Ammon's horn (tissue), 1 donor: Measurements from ENCODE around the gene TUBA1C.
"Not testable (repeated sequence)": the region's sequence is repeated elsewhere in the genome, so short reads cannot be mapped to it uniquely, and the experiment has no call there.

Experiments
- DNase-seq: peaks from one replicate; pipeline ENCODE4 v3.0.0-alpha.2; 2016; ENCODE audit warnings: low spot score

The TUBA1C gene

DNA sequence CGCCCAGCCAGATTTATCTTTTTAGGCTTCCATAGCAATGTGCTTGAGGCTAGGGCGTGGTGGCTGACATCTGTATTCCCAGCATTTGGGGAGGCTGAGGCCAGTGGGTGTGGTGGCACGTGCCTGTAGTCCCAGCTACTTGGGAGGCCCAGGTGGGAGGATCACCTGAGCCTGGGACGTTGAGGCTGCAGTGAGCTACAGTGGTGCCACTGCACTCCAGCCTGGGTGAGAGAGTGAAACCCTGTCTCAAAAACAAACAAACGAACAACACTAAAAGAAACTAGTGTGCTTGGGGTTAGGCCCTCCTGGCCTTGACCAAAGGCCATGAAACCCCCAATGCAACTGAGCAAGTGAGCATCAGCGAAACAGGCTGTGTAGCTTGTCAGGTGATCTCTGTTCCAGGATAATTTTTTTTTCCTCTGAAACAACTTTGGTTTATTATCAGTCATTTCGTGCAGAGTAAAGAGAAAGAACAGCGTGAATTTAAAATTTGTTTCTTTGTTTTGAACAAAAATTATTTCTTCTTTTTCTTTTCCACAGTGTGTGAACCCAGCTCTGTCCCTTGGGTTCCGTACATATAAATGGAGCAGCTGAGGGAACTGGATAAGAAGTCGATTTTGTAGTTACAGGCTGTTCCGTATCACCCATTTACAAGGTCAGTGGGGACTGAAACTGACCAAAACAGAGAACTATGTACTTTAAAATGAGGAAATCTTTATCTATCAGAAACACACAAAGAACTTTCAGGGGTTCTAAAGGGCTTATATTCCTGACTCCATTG is 8.8 kb upstream of the TUBA1C start:
- no peak for DNase-seq

GRCh38 chr12:49257508-49258184 is 7.2 kb upstream of the TUBA1C start:
- DNase-seq = not testable (repeated sequence)

GRCh38 chr12:49259452-49259851 is 5.4 kb upstream of the TUBA1C start:
- DNase-seq = no peak

- DNase-seq = no peak
Observed at GRCh38 chr12:49260166-49260565, 4.7 kb upstream of the TUBA1C start.

- no peak for DNase-seq
Observed at GRCh38 chr12:49260571-49261363, 4.1 kb upstream of the TUBA1C start.

GRCh38 chr12:49261721-49262120 is 3.2 kb upstream of the TUBA1C start:
- DNase-seq = no peak

GRCh38 chr12:49263400-49263763 is 1.5 kb upstream of the TUBA1C start:
- no peak for DNase-seq

- DNase-seq = no peak
Observed at GRCh38 chr12:49264466-49264872, 413 bp upstream of the TUBA1C start.

DNA sequence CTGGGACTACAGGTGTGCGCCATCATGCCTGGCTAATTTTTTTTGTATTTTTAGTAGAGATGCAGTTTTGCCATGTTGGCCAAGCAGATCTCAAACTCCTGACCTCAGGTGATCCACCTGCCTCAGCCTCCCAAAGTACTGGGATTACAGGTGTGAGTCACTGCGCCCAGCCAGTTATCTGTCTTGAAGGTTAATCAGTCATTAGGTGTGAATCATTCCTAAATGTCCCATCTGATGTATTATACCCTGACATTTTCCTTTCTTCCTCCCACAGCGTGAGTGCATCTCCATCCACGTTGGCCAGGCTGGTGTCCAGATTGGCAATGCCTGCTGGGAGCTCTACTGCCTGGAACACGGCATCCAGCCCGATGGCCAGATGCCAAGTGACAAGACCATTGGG is 4.3 kb downstream of the TUBA1C start:
- DNase-seq = not testable (repeated sequence)

DNA sequence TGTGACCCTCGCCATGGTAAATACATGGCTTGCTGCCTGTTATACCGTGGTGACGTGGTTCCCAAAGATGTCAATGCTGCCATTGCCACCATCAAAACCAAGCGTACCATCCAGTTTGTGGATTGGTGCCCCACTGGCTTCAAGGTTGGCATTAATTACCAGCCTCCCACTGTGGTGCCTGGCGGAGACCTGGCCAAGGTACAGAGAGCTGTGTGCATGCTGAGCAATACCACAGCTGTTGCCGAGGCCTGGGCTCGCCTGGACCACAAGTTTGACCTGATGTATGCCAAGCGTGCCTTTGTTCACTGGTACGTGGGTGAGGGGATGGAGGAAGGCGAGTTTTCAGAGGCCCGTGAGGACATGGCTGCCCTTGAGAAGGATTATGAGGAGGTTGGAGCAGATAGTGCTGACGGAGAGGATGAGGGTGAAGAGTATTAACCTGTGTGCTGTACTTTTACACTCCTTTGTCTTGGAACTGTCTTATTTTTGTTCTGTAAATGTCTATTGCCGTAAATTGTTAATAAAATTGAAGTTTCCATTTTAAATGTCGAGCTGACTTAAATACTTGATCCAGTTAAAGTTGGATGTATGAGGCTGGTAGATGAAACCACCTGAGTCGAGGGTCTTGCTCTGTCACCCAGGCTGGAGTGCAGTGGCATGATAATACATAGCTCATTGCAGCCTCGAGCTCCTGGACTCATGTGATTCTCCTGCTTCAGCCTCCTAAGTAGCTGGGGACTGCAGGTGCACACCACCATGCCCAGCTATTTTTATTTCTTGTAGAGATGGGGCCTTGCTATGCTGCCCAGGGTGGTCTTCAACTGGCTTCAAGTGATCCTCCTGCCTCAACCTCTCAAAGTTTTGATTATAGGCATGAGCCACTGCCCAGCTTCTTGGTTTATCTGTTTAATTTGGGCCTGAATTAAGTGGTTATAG is 8.2 kb downstream of the TUBA1C start:
- DNase-seq = no peak

GRCh38 chr12:49273726-49274395 is 9.0 kb downstream of the TUBA1C start:
- no peak for DNase-seq

- no peak for DNase-seq
Observed at GRCh38 chr12:49274396-49275069, 9.7 kb downstream of the TUBA1C start.

DNA sequence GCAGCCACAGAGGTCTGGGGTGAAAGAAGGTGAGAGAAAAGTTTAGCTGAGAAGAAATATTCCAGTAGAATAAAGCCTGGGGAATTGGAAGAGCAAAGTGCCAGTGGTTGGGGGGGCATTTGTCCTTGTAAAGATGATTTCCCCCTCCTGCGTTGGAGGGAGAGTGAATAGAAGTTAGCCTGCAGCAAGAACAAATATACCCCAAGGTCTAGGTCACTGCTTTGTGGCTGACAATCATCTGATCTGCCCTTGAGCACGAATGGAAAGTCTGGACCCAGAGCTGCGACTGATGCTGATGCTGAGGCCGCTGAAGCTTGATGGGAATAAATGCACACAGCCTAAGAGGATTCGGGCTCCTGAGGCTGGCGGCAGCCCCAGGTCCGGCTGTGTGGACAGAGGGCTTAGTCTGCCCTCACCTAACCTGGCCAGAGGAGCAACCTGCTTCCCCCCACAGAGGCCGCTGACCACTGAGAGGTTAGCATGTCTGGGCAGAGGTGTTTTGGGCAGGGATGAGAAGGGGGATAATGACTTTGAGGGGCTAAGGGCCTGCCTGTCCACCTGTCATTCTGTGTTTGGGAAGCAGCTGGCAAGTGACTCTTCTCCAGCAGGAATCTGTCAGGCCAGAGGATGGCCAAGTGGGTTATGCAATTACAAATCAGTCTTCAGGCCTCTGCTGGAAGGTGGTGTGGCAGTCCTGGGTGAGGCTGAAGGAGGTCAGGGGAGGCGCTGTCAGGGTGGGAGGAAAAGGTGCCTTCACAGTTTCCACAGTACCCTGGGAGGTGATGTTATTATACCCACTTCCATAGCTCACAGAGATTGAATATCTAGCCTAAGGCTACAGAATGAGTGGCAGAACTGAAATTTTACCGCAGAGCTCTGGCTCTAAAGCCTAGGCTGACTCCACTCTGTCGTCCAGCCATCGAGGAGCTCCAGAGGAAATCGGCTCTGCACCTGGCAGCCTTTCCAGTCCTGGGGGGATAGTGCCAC is 11.7 kb downstream of the TUBA1C start:
- no peak for DNase-seq

DNA sequence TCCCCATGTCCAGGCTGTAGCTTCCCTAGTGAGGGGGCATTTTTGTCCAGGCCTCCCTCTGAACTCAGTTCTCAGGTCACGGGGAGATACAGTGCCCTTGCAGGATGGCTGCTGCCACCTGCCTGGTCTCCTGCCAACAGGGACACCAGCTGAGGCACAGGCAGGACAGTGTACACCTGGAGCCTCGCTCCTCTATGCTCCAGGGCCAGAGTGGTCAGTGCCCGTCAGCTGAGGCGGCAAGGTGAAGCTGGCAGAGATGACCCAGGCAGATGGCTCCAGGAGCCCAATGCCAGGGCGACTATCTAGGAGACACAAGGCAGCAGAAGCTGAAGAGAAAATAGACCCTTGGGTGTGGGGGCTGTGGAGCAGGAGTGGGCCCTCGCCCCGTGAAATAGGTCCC is 12.6 kb downstream of the TUBA1C start:
- no peak for DNase-seq

DNA sequence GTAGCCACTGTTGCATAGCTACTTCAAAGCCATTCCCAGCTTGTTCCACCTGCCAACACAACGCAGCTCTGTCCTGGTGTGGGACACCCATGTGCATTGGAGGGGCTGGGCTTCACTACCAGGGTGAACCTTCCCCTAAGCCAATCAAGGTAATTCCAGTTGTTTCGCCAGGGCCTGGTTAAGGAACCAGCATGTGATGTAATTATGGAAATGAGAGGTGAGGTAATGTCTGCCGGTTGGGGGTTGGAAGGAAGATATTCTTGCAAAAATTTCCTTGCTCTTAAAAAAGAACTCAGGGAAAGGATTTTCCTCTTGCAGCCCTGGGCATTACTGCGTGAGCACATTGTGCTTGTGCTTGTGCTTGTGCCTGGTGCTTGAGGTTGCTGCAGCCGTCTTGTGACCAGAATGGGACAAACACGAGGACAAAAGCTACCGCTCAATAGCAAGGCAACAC is 14.9 kb downstream of the TUBA1C start:
- no peak for DNase-seq

GRCh38 chr12:49280545-49280944 is 15.7 kb downstream of the TUBA1C start:
- DNase-seq = not testable (repeated sequence)

DNA sequence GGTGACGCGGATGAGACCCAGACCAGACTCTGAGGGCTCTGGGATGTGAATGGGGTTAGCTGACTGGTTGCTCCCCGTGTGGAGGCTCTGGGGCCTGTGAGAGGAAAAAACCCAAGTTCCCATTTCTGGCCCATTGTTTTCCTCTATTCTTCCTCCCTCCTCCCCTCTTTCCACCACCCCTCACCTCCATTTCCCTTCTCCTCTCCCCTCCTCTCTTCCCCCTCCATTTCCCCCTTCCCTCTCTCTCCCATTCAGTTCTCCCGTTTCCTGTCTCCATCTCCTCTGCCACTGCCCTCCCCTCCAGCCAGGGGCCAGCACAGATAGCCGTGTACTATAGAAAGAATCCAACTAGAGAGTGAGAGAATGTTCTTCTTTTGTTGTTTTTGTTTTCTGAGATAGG is 17.4 kb downstream of the TUBA1C start:
- no peak for DNase-seq

- not testable (repeated sequence) for DNase-seq
Observed at GRCh38 chr12:49282740-49283375, 18.0 kb downstream of the TUBA1C start.
